ENCODE results near the gene DTNBP1.
A peak's percentile ranks its signal among the peaks of the same experiment; 100 is the strongest.

The DTNBP1 gene, protein sequence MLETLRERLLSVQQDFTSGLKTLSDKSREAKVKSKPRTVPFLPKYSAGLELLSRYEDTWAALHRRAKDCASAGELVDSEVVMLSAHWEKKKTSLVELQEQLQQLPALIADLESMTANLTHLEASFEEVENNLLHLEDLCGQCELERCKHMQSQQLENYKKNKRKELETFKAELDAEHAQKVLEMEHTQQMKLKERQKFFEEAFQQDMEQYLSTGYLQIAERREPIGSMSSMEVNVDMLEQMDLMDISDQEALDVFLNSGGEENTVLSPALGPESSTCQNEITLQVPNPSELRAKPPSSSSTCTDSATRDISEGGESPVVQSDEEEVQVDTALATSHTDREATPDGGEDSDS

DNA sequence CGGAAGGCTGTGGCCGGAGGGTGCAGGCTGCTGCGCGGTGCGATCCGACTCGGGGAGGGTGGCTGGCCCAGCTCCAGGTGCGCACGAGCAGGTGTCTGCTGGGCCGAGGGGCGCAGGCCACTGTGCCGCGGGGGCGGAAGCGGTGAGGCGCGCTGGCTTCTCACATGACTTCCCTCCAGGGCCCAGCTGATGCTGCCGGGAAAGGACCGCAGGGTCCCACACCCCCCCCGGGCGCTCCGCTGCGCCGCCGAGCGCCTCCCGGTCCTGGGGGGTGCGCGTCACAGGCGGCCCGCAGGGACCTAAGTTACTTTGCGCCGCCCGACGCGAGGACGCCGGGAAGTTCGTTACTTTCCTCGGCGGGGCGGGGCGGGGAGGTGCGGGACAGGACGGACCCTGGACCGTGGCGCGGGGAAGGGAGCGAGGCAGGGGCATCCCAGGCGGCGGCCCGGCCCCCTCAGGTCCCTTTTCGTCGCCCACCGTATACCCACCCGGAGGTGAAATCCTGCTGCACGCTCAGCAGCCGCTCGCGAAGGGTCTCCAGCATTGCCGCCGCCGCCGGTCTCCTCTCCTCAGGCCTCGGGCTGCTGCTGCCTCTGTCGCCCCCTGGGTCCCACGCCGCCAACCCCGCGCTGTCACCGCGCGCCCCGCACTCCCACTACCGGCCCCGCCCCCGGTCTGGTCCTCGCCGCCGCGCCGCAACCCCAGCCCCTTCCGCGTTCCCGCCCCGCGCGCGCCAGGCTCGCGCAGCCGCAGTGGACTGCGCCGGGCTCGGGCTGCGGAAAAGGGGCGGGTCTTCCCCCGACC is at the start of gene DTNBP1:
Gene DTNBP1 (minus strand): TSS at position 703 of the 804 bp plus-strand sequence. CDS start 159 bp downstream, at position 544.
- Mint-ChIP-seq H3K36me3 (ENCODE audit: low read depth) (peaks cover 17% of the 10 kb centered on the region), H3K9me3 (no peaks in the 10 kb centered on the region), H3K4me1 (ENCODE audit: low read depth) (peaks cover 18% of the 10 kb centered on the region), H3K27ac (peak within 1 kb of the TSS; percentile 67), H3K27me3 (ENCODE audit: low read depth) (peaks cover 12% of the 10 kb centered on the region), H3K4me3 (peak within 1 kb of the TSS; percentile 76)

DNA sequence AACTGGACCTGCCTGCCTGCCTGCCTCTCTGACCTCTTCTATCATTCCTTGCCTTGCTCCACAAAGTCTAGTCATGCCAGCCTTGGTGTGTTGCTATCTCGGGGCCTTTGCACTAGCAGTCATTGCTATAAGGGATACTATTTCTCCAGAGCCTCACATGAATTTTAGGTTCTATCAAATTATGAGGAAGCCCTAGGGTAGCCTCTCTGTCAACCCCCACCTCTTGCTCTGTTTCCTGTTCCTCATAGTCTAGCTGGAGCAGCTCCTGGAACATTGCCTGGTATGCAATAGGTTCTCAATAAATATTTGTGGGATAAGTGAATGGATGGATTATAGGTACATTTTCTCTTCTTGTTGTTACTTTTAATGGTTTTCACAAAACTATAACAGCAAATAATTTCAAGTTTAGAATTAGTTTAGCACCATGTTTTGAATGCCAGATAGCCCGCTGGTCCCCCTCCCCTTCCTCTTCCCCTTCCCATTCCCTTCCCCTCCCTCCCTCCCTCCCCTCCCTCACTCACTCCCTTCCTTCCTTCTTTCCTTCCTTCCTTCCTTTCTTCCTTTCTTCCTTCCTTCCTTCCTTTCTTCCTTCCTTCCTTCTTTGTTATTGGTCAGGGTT is 46.9 kb upstream of the DTNBP1 start:
- Mint-ChIP-seq H3K36me3 (ENCODE audit: low read depth) (no peaks in the 10 kb centered on the region), H3K27me3 (ENCODE audit: low read depth) (peaks cover 4% of the 10 kb centered on the region), H3K9me3 (no peaks in the 10 kb centered on the region), H3K4me1 (ENCODE audit: low read depth) (no peaks in the 10 kb centered on the region), H3K4me3 (no peak overlapping the region), H3K27ac (no peak overlapping the region)

DNA sequence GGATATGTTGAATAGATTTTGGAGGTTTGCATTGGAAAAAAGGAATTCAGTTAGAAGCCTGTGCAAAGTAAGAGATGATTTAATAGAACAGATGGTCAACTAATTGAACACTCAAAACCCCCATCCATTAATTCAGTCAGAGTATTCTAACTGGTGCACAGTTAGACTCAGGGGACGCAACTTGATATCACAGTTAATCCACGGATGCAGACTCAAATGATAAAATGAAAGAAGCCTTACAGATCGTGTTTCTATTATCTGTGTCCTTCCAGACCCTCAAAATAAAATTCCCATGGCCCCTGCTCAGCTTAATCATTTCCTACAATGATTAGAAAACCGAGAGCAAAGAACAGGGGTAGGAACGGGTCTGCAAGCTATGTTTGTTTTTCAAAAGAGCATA is 45.4 kb upstream of the DTNBP1 start:
- H3K9me3 Mint-ChIP-seq, result peaks cover 7% of the 10 kb centered on the region
- no peak overlapping the region for H3K4me3 Mint-ChIP-seq
- H3K4me1 Mint-ChIP-seq (ENCODE audit: low read depth), result no peaks in the 10 kb centered on the region
- peaks cover 4% of the 10 kb centered on the region for H3K27me3 Mint-ChIP-seq (ENCODE audit: low read depth)
- no peaks in the 10 kb centered on the region for H3K36me3 Mint-ChIP-seq (ENCODE audit: low read depth)
- H3K27ac Mint-ChIP-seq, result no peak overlapping the region

DNA sequence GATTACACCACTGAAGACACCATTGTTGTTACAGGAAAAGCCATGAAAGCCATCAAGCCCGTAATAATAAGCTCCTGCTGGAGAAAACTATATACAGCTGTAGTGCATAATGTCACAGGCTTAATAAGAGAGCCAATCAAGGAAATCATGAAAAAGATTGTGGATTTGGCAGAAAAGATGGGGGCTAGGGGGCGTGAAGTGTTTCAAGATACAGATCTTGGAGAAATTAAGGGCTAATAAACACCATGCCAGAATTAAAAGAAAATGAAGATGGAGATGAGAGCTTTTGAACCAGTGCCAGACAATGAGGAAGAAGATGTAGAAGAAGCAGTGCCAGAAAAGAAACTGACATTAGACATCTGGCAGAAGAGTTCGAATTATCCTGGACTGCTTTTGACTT is 43.2 kb upstream of the DTNBP1 start:
- H3K9me3 Mint-ChIP-seq, result peaks cover 9% of the 10 kb centered on the region
- no peaks in the 10 kb centered on the region for H3K4me1 Mint-ChIP-seq (ENCODE audit: low read depth)
- H3K36me3 Mint-ChIP-seq (ENCODE audit: low read depth), result no peaks in the 10 kb centered on the region
- no peak overlapping the region for H3K27ac Mint-ChIP-seq
- peaks cover 4% of the 10 kb centered on the region for H3K27me3 Mint-ChIP-seq (ENCODE audit: low read depth)
- no peak overlapping the region for H3K4me3 Mint-ChIP-seq

DNA sequence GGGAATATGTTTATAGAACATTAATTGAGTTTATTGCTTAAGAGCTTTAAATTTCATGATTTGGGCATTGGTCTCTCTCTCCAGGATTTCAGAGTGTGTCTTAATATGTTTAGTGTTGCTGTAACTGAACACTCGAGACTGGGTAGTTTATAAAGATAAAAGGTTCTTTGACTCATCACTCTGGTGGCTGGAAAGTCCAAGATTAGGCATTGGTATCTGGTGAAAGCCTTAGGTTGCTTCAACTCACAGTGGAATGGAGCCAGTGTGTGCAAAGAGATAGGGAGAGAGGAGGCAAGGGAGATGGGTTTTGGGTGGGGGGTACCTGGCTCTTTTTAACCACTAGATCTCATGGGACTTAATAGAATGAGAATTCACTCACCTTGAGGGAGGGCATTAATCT is 35.6 kb upstream of the DTNBP1 start:
- H3K9me3 Mint-ChIP-seq, result peaks cover 4% of the 10 kb centered on the region
- H3K4me1 Mint-ChIP-seq (ENCODE audit: low read depth), result no peaks in the 10 kb centered on the region
- no peak overlapping the region for H3K4me3 Mint-ChIP-seq
- peaks cover 10% of the 10 kb centered on the region for H3K27me3 Mint-ChIP-seq (ENCODE audit: low read depth)
- H3K36me3 Mint-ChIP-seq (ENCODE audit: low read depth), result no peaks in the 10 kb centered on the region
- H3K27ac Mint-ChIP-seq, result no peak overlapping the region

DNA sequence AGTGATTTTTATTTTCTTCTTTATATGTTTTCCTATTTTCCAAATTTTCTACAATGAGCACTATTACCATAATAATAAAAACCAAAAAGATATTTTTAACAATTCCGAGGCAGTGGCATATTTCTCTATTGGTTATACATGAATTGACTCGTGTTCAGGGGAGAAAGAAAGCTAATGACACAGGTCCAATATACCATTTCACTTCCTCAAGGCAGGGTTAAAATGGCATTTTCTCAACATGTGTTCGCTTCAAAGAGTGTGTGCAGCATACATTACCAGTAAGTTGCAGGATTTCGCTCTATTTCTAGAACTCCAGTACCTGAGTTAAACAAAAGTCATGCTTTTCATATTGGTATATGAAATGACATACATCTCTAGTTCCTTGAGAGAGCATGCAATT is 35.1 kb upstream of the DTNBP1 start:
- Mint-ChIP-seq H3K36me3 (ENCODE audit: low read depth) (no peaks in the 10 kb centered on the region), H3K27ac (no peak overlapping the region), H3K27me3 (ENCODE audit: low read depth) (peaks cover 10% of the 10 kb centered on the region), H3K9me3 (no peaks in the 10 kb centered on the region), H3K4me3 (no peak overlapping the region), H3K4me1 (ENCODE audit: low read depth) (no peaks in the 10 kb centered on the region)

DNA sequence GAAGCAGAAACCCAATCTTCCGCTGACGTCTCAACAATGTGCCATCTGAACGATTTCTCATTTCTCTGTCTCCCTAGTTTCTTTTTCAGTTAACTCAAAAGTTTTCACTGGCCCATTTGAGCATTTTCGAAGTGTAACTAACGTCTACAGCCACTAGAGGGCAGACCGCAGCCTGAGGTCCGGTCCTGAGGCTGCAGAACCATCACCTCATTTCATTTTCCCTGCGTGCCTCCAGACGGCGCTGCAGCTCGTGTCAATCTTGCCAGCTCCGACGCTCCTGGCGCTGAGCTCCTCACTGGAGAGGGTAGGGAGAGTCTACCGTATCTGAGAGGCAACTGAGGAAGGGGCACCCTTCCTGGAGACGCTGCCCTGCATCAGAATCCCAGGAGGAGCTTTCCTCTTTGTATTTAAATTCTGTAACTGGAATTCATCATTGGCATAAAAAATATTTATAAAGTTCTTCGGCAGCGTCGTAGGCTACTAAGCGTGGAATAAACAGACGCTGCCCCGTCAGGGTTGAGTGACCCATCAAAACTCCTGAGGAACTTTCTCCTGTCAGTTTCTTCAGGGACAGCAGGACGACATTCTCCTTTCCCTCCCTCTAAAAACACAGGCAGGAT is 28.5 kb upstream of the DTNBP1 start:
- Mint-ChIP-seq H3K27ac (no peak overlapping the region), H3K27me3 (ENCODE audit: low read depth) (peaks cover under 1% of the 10 kb centered on the region), H3K4me3 (no peak overlapping the region), H3K36me3 (ENCODE audit: low read depth) (no peaks in the 10 kb centered on the region), H3K9me3 (no peaks in the 10 kb centered on the region), H3K4me1 (ENCODE audit: low read depth) (peaks cover 8% of the 10 kb centered on the region)

DNA sequence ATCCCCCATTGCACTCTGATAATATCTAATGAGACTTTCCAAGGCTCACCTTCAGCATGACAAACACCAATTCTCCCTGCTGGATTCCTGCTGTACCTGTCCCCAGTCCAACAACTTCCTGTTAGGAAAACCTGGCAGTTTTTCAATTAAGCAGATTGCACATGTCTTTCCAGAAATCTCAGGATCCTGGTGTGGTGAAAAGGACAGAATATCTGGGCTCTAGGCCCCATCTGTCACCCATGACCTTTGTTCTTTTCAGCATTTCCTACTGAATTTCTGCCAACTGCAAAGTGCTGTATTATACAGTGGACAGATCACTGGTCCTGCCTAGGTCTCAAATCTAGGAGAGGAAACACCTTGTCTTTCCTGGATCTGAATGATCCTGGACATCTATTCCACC is 27.7 kb upstream of the DTNBP1 start:
- Mint-ChIP-seq H3K36me3 (ENCODE audit: low read depth) (no peaks in the 10 kb centered on the region), H3K27me3 (ENCODE audit: low read depth) (no peaks in the 10 kb centered on the region), H3K4me3 (no peak overlapping the region), H3K4me1 (ENCODE audit: low read depth) (peaks cover 8% of the 10 kb centered on the region), H3K27ac (no peak overlapping the region), H3K9me3 (no peaks in the 10 kb centered on the region)

DNA sequence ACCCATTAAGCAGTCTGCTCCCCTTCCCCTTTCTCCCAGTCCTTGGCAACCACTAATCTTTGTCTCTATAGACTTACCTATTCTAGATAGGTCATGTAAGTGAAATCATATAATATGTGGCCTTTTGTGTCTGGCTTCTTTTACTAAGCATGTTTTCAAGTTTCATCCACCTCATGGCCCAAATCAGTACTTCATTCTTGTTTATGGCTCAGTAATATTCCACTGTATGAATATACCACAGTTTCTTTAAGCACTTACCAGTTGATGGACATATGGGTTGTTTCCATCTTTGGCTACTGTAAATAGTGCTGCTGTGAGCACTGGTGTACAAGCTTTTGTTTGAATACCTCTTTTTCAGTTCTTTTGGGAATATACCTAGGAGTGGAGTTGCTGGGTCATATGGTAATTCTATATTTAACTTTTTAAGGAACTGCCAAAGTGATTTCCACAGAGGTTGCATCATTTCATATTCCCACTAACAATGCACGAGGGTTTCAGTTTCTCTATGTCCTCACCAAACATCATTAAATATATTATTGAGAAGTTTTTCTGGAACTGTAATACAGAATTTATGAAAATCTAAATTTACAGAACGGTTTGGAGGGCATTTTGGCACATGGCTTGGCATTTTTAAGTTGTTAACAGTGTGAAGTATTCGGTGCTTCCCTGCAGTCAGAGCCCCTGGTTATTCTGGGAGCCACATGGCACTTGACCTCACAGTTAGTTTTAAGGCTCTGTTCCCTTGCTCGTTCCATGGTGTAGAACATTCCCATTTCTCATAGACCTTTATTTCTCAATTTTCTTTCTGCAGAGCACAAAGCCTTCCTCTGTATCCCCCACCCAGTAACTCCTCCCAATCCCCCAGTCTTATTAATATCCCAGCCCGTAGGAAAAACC is 27.0 kb upstream of the DTNBP1 start:
- H3K27me3 Mint-ChIP-seq (ENCODE audit: low read depth), result no peaks in the 10 kb centered on the region
- H3K4me3 Mint-ChIP-seq, result no peak overlapping the region
- H3K4me1 Mint-ChIP-seq (ENCODE audit: low read depth), result peaks cover 8% of the 10 kb centered on the region
- no peaks in the 10 kb centered on the region for H3K9me3 Mint-ChIP-seq
- no peak overlapping the region for H3K27ac Mint-ChIP-seq
- no peaks in the 10 kb centered on the region for H3K36me3 Mint-ChIP-seq (ENCODE audit: low read depth)

DNA sequence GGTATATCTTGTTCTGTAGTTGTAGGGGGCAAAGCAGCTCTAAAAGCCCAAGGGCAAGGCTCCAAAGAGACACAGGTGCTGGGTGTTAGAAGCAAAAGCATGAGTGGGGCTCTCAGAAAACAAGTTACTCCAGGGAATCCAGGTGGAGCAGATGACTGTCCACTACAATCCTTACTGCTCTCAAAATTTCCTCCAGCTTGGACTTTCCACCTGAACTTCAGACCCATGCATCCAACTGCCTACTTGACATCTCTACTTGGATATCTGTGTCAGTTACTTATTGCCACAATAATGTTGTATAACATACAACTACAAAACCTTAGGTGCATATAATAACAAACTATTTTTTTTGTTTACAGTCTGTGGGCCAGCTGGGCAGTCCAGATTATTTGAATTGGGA is 22.8 kb upstream of the DTNBP1 start:
- H3K27me3 Mint-ChIP-seq (ENCODE audit: low read depth), result peaks cover 13% of the 10 kb centered on the region
- H3K9me3 Mint-ChIP-seq, result peaks cover 3% of the 10 kb centered on the region
- H3K4me3 Mint-ChIP-seq, result no peak overlapping the region
- H3K36me3 Mint-ChIP-seq (ENCODE audit: low read depth), result no peaks in the 10 kb centered on the region
- no peaks in the 10 kb centered on the region for H3K4me1 Mint-ChIP-seq (ENCODE audit: low read depth)
- H3K27ac Mint-ChIP-seq, result no peak overlapping the region

DNA sequence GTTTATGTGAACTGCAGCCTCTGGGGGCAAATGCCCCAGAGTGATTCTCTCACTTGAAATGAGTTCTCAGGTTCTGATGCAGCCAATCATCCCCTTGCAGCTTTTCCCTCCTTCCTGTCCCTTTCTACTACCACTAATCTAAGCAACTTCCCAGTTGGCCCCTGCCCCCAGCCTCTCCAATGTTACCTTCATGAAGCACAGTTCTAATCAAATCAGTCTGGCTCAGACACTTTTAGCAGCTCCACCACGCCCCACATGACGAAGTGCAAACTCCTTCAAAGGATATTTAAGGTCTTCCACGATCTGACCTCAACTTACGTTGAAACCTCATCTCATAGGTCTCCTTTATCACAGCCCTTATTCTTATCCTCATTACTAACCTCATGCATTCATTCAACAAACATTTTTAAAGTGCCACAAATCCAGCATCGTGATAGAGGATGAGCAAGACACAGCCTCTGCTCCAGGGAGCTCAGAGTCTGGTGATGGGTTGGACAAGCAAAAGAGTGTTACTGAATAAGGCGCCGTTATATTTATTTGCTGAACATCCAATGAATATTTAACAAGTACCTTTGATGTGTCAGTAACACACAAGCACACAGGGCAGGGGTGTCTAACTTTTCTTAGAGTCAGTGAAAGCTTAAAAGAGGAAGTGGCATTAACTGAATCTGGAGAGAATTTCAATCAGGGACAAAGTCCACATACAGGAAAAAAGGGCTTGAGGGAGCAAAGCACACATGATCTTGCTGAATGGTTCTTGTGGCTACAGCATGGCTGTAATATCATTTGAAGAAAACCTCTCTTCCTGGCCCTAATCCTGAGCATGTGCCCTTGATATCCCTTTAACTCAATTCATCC is 20.4 kb upstream of the DTNBP1 start:
- Mint-ChIP-seq H3K9me3 (peaks cover 3% of the 10 kb centered on the region), H3K27me3 (ENCODE audit: low read depth) (peaks cover 23% of the 10 kb centered on the region), H3K36me3 (ENCODE audit: low read depth) (no peaks in the 10 kb centered on the region), H3K4me1 (ENCODE audit: low read depth) (no peaks in the 10 kb centered on the region), H3K4me3 (no peak overlapping the region), H3K27ac (no peak overlapping the region)

DNA sequence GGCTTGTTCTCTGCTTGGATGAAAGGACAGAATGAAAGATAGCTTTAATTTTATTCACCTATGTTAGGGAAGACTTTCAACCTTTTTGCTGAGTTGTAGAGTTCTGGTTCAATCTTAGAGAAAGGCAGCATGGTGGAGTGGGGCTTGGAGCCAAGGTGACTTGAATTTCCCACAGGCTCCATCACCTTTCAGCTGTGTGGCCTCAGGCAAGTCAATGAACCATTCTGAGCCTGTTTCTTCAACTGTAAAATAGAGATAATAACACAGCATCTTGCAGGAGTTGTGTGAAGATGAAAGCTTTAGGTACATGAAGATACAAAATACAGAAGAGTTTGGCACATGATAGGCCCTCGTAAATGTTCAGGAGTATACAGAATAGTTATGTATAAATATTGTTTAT is 19.1 kb upstream of the DTNBP1 start:
- H3K4me3 Mint-ChIP-seq, result no peak overlapping the region
- no peaks in the 10 kb centered on the region for H3K4me1 Mint-ChIP-seq (ENCODE audit: low read depth)
- H3K27ac Mint-ChIP-seq, result no peak overlapping the region
- H3K36me3 Mint-ChIP-seq (ENCODE audit: low read depth), result no peaks in the 10 kb centered on the region
- peaks cover 32% of the 10 kb centered on the region for H3K27me3 Mint-ChIP-seq (ENCODE audit: low read depth)
- peaks cover 3% of the 10 kb centered on the region for H3K9me3 Mint-ChIP-seq

DNA sequence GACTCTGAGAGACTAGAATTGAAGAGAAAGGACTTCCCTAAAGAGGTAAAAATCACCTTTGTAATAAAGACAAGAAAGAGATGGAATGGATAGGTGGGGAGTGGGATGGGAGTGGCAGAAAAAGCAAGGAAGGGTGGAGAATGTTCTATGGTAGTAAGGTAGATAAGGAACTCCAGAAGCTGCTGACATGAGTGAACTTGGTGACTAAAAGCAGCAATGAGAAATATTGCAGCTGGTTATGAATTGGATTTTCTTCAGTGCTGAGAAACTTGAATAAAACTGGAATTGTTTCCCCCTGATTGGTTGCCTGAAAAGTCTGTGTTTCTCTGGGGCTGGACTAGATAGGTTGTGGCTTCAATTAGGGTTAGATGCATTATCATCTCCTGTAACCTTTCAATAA is 15.7 kb upstream of the DTNBP1 start:
- Mint-ChIP-seq H3K36me3 (ENCODE audit: low read depth) (no peaks in the 10 kb centered on the region), H3K4me1 (ENCODE audit: low read depth) (no peaks in the 10 kb centered on the region), H3K27me3 (ENCODE audit: low read depth) (peaks cover 32% of the 10 kb centered on the region), H3K9me3 (peaks cover 3% of the 10 kb centered on the region), H3K4me3 (no peak overlapping the region), H3K27ac (no peak overlapping the region)

Measured in T-helper 1 cell treated with Interleukin-12 subunit alpha and Interleukin-12 subunit beta and Interleukin-4 antibody, amounts not matched to agents 30 μg/mL and 1 μg/mL, for 36 hours (primary cell).